Choroid plexus epithelial cell (primary cell): ENCODE data around the gene AATK.

ENCODE experiments used
- DNase-seq: peaks from one replicate; pipeline ENCODE4 v3.0.0-alpha.2; 2010; ENCODE audit warnings: low read depth
- H3K4me3 ChIP-seq: 2 replicates; pipeline ENCODE4 v1.5.1; 2011; ENCODE audit warnings: low read depth, mild to moderate bottlenecking, control low read depth, low read length, moderate library complexity
- TF ChIP-seq, protein P1 (sequence below): conservative IDR thresholded peaks from 2 replicates; pipeline ENCODE4 v1.5.1; 2011; ENCODE audit warnings: low read depth, mild to moderate bottlenecking, control low read depth, inconsistent platforms, low read length, moderate library complexity

Gene AATK

DNA sequence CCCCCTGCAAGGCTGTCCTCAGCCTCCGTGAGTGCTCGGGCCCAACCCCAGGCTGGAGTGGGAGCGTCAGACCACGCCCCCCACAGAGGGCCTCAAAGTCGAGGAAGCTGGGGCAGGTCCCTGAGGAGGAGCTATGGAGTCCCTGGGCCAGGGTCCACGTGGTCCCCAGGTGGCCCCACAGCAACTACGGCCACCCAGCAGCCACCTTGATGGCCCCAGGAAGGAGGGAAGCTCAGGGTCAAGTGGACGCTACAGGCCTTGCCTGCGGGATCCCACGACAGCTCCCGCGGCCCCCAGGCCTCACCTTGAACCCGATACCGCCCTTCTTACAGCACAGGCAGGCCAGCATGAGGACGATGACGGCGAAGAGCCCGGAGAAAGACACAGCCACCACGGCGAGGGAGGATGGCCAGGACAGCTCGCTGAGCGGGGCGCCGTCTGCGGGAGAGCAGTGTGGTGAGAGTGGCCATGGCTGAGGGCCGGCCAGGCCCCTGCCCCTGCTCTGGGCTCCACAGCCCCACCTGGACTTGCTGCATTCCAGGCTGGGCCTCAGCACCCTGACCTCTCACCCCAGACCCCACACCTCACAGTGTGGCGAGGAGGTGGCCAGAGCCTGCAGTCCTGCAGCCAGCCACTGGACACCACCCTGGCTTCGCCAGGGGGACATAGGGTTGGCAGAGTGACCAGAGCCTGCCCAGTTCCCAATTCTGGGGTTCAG is 31.8 kb downstream of the AATK start:
- no peak for DNase-seq
- H3K4me3 ChIP-seq: no peak overlapping the region
- TF ChIP-seq, protein P1, sequence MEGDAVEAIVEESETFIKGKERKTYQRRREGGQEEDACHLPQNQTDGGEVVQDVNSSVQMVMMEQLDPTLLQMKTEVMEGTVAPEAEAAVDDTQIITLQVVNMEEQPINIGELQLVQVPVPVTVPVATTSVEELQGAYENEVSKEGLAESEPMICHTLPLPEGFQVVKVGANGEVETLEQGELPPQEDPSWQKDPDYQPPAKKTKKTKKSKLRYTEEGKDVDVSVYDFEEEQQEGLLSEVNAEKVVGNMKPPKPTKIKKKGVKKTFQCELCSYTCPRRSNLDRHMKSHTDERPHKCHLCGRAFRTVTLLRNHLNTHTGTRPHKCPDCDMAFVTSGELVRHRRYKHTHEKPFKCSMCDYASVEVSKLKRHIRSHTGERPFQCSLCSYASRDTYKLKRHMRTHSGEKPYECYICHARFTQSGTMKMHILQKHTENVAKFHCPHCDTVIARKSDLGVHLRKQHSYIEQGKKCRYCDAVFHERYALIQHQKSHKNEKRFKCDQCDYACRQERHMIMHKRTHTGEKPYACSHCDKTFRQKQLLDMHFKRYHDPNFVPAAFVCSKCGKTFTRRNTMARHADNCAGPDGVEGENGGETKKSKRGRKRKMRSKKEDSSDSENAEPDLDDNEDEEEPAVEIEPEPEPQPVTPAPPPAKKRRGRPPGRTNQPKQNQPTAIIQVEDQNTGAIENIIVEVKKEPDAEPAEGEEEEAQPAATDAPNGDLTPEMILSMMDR: no peak

DNA sequence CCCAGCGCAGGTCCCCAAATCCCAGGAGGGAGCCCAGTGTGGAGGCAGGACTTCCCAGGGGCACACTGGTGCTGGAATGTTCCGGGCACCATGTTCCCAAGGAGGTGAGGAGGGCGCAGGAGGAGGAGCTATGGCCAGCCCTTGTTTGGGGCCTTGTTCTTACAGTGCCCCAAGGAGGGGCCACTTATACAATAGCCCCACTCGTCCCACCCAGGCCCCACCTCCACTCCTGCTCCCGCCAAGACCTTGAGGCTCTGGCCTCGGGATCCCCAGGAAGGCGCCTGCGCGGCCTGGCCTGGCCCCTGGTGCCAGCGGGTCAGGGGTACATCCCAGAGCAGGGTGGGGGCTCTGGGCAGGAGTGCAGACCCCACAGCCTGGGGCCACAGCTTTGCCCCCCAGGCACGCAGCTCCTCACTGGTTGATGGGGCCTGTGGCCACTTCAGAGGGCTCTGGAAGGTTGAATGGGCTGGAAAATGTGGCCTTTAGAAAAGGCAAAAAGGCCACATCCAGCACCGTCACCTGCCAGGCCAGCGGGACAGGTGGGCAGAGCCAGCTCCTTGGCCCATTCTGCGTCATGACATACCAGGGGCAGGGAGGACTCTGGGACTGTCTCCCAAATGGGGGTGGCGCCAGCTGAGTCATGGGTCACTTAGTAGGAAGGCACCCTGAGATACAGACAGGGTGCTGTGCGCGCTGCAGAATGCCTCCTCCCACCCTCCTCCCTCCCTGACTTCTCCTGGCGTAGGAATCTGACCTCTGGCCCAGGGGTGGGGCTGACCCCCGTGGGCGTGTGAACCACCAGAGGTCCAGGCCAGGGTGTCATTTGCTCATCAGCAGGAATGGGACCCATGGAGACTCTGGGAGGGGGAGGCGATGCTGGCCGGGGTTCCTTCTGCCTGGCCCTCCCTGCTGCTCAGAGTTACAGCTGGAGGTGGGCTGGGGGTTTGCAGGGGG is 33.0 kb downstream of the AATK start:
- H3K4me3 ChIP-seq: no peak overlapping the region
- DNase-seq: no peak
- TF ChIP-seq, protein P1: no peak

DNA sequence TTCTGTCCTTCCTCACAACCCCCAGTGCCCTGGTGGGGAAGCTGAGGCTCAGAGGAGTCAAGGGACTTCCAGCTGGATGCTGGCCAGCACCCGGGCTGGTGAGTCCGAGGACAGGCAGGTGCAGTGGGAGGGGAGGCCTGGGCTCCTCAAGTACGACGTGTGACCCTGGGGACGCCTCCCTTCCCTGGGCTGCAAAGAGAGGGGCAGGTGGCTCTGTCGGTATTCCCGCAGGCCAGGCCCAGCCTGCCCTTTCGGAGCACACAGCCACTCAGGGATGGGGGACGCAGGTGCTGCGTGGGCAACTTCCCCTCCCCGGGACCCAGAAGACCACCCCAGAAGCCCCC is 33.9 kb downstream of the AATK start:
- TF ChIP-seq, protein P1: no peak
- H3K4me3 ChIP-seq: no peak overlapping the region
- DNase-seq: no peak

DNA sequence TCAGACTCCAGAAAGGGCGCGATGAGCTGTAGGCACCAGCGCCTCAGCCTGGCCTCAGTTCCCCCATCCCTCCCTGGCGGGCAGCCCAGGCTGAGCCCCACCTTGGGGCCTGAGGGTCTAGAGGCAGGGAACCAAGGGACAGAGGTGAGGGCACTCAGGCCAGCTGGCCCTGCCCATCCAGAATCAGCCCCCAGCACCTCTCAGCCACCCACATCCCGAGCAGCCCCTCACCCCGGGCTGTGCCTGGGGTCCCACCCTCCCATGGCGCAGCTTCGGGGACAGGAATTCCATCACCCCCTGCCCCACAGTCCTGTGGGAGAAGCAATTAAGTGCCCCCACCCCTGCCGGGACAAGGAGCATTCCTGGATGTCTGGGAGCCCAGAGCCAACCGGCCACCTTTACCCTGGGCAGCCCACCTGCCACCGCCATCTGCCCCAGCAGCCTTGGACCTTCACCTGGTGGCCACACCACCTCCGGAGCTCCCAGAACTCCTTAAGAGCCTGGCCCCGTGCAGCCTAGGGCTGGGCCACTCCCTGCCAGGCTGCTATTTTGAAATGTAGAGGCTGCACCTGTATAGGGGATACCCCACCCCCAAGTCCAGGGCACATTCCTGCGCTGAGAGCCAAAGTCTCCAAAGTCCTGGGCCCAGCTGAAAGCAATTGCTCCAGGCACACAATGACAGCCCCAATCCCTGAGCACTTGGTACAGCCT is 34.4 kb downstream of the AATK start:
- DNase-seq: no peak
- H3K4me3 ChIP-seq: no peak overlapping the region
- TF ChIP-seq, protein P1: no peak

DNA sequence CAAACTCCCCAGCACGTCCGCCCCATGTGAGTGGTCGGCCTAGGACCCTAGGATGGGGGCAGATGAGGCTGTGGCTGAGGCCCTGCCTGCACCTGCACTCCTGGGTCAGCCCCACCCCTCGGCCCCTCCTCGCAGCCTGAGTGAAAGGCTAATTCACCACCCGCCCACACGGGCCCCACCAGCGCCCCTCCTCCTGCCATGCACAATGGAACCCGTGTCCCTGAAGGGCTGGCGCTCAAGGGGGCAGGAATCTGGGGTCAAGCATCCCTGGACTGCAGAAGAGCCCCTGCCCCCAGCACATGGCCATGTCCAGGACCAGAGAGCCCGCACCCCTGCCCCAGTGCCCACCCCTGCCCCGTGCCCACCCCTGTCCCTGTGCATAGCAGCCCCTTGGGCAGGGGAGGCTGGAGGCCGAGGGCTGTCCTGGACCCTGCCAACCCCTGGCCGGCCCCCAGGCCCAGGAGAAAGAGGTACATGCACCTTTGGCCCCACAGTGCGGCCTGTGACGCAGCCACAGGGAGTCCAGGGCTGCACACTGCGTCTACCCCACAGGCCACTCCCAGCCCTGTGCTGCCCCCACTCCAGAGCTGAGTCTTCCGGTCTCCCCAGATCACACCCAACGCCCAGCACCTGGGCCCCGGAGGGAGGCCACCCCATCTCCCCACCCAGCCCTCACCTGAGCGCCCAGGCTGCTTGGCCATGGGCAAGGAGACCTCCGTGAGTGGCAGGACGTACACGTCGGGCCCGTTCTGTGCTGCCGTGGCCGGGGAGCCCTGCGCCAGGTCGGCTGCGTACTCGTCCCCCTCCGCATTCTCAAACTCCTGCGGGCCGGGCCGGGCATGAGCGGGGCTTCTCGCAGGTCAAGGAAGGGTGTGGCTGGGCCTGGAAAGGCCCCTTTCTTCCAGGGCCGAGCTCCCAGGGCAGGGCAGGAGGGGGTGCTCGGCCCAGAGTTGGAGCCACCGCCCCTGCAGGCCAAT is 35.3 kb downstream of the AATK start:
- TF ChIP-seq, protein P1: no peak
- no peak overlapping the region for H3K4me3 ChIP-seq
- DNase-seq: no peak
